Calu3 (cell line): ENCODE measurements around the gene TIPARP. TPM values are rescaled to one million over a fixed set of nuclear protein-coding genes. Genes with fewer than 3 reads are reported as not detected.
A peak's percentile ranks its signal among the peaks of the same experiment; 100 is the strongest.

Experiments
- BruUV-seq: library from RNA; stranded (reverse); fragments of 400-500 nt; replicated peaks from 2 replicates; lab custom pipeline; 2021; lab: Mats Ljungman, UMichigan
- CTCF ChIA-PET: fragments of 300-600 bp; sonication (Branson Sonifier 250); formaldehyde crosslinking; loops from one replicate; lab custom pipeline; 2022; ENCODE audit warnings: antibody characterized with exemption; lab: Charles Lee
- DNase-seq: peaks from one replicate; pipeline ENCODE4 v3.0.0; 2022
- H3K27ac Mint-ChIP-seq: one replicate; pipeline ENCODE4 v1.8.0; 2022; ENCODE audit warnings: mixed read lengths; ENCODE audit not compliant: unreplicated experiment
- H3K27me3 Mint-ChIP-seq: one replicate; pipeline ENCODE4 v1.8.0; 2022; ENCODE audit warnings: mixed read lengths; ENCODE audit not compliant: unreplicated experiment
- H3K36me3 Mint-ChIP-seq: one replicate; pipeline ENCODE4 v1.8.0; 2022; ENCODE audit warnings: mild to moderate bottlenecking, moderate library complexity, mixed read lengths; ENCODE audit not compliant: insufficient read depth, unreplicated experiment
- H3K4me1 Mint-ChIP-seq: one replicate; pipeline ENCODE4 v1.8.0; 2022; ENCODE audit warnings: mild to moderate bottlenecking, low read depth, mixed read lengths; ENCODE audit not compliant: unreplicated experiment
- H3K4me3 Mint-ChIP-seq: one replicate; pipeline ENCODE4 v1.8.0; 2022; ENCODE audit warnings: mild to moderate bottlenecking, low read depth, moderate library complexity, mixed read lengths; ENCODE audit not compliant: unreplicated experiment
- H3K9me3 Mint-ChIP-seq: one replicate; pipeline ENCODE4 v1.8.0; 2022; ENCODE audit warnings: low read depth, mixed read lengths; ENCODE audit not compliant: unreplicated experiment
- intact Hi-C: fragments of 100-400 bp; cut with micrococcal nuclease; formaldehyde crosslinking; loops from one replicate; pipeline ENCODE4 v1.10.0; 2022; ENCODE audit not compliant: unreplicated experiment
- total RNA-seq: library from RNA; stranded (reverse); gene quantifications from 2 replicates; pipeline ENCODE4 v1.2.3, GENCODE V29; 2022
- TF ChIP-seq, protein P1 (sequence below): fragments of 200-600 bp; IDR thresholded peaks from one replicate; pipeline ENCODE4 v1.8.0; 2022; ENCODE audit warnings: antibody characterized with exemption; ENCODE audit not compliant: unreplicated experiment

TIPARP gene
- total RNA-seq, 1 experiment from 2014 or later: 91.4 TPM

DNA sequence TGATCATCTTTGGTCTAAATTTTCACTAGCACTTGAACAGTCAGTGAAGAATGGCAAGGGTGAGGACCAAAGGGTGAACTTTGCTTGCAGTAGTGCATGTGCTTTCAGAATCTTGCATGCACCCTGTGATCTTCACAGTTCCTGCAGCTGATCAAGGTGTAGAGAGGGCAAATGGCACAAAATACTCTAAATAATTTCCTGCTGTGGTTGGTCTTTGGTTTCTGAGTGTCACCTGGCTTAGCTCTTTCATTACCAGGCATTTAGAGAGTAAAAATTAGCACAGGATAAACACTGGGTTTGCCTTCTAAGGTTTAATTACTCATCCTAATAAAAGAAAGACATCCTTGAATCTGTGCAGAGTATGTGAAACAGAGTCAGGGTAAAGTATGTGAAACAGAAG lies 11.4 kb downstream of the TIPARP start:
- BruUV-seq: no TSS peak
- CTCF ChIA-PET: interaction anchor here (0.9 to 1.6 kb wide), 6 partner anchors 11 to 444 kb away, joined by 3 read pairs; partner anchors contain the start of gene TIPARP
- TF ChIP-seq, protein P1, sequence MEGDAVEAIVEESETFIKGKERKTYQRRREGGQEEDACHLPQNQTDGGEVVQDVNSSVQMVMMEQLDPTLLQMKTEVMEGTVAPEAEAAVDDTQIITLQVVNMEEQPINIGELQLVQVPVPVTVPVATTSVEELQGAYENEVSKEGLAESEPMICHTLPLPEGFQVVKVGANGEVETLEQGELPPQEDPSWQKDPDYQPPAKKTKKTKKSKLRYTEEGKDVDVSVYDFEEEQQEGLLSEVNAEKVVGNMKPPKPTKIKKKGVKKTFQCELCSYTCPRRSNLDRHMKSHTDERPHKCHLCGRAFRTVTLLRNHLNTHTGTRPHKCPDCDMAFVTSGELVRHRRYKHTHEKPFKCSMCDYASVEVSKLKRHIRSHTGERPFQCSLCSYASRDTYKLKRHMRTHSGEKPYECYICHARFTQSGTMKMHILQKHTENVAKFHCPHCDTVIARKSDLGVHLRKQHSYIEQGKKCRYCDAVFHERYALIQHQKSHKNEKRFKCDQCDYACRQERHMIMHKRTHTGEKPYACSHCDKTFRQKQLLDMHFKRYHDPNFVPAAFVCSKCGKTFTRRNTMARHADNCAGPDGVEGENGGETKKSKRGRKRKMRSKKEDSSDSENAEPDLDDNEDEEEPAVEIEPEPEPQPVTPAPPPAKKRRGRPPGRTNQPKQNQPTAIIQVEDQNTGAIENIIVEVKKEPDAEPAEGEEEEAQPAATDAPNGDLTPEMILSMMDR: no peak
- no peak for DNase-seq
- no peaks in the 10 kb centered on the region for H3K9me3 Mint-ChIP-seq
- intact Hi-C loops: loop anchor here (2.0 kb wide), 1 partner anchor 127 kb away; no protein-coding TSS in a partner anchor
- peak overlapping the region; percentile 75 for H3K27ac Mint-ChIP-seq
- peak overlapping the region; percentile 48 for H3K4me3 Mint-ChIP-seq
- H3K4me1 Mint-ChIP-seq: peaks cover 63% of the 10 kb centered on the region
- no peaks in the 10 kb centered on the region for H3K27me3 Mint-ChIP-seq
- peaks cover 48% of the 10 kb centered on the region for H3K36me3 Mint-ChIP-seq

GRCh38 chr3:156687023-156687422 lies 12.6 kb downstream of the TIPARP start:
- intact Hi-C loops: no loop called here
- TF ChIP-seq, protein P1: no peak
- CTCF ChIA-PET: interaction anchor here (0.9 to 1.6 kb wide), 3 partner anchors 11 to 443 kb away, joined by 3 read pairs; no protein-coding TSS in a partner anchor
- Mint-ChIP-seq H3K27me3 (no peaks in the 10 kb centered on the region), H3K4me3 (no peak overlapping the region), H3K9me3 (no peaks in the 10 kb centered on the region), H3K36me3 (peaks cover 42% of the 10 kb centered on the region), H3K27ac (peak overlapping the region; percentile 22), H3K4me1 (peaks cover 63% of the 10 kb centered on the region)
- no peak for DNase-seq
- BruUV-seq: no TSS peak

- peak overlapping the region; percentile 62 for H3K27ac Mint-ChIP-seq
- H3K9me3 Mint-ChIP-seq: no peaks in the 10 kb centered on the region
- no peak for DNase-seq
- CTCF ChIA-PET: interaction anchor here (0.6 to 1.7 kb wide), 4 partner anchors 8 to 449 kb away, joined by 3 to 4 read pairs (median 3); no protein-coding TSS in a partner anchor
- intact Hi-C loops: no loop called here
- peaks cover 61% of the 10 kb centered on the region for H3K4me1 Mint-ChIP-seq
- H3K4me3 Mint-ChIP-seq: peak overlapping the region; percentile 8
- TF ChIP-seq, protein P1: no peak
- H3K27me3 Mint-ChIP-seq: no peaks in the 10 kb centered on the region
- H3K36me3 Mint-ChIP-seq: peaks cover 50% of the 10 kb centered on the region
- no TSS peak for BruUV-seq
Measured at GRCh38 chr3:156688632-156689452, 14.5 kb downstream of the TIPARP start.

GRCh38 chr3:156689608-156690007 lies 15.2 kb downstream of the TIPARP start:
- intact Hi-C loops: no loop called here
- Mint-ChIP-seq H3K27ac (peak overlapping the region; percentile 62), H3K4me3 (peak overlapping the region; percentile 8), H3K4me1 (peaks cover 61% of the 10 kb centered on the region), H3K9me3 (no peaks in the 10 kb centered on the region), H3K36me3 (peaks cover 57% of the 10 kb centered on the region), H3K27me3 (no peaks in the 10 kb centered on the region)
- DNase-seq: no peak
- CTCF ChIA-PET: interaction anchor here (1.1 to 1.7 kb wide), 3 partner anchors 9 to 448 kb away, joined by 3 to 4 read pairs (median 3); no protein-coding TSS in a partner anchor
- TF ChIP-seq, protein P1: no peak
- BruUV-seq: no TSS peak
